K562 (cell line): ENCODE measurements around the gene DCTN5. TPM values are rescaled to one million over a fixed set of nuclear protein-coding genes. Genes with fewer than 3 reads are reported as not detected.

Experiments
- ARID2 ChIP-seq: fragments of 450-650 bp; IDR thresholded peaks from 2 replicates; pipeline ENCODE4 v1.6.1; 2017; ENCODE audit warnings: antibody characterized with exemption, mild to moderate bottlenecking
- BCLAF1 ChIP-seq, 2 experiments: fragments of 450-650 bp in 1 of 2; IDR thresholded peaks; 2 replicates each; pipeline ENCODE4 v1.6.1; 2011 to 2017; ENCODE audit warnings: low read depth in 2 of 2, antibody characterized with exemption in 1 of 2, borderline replicate concordance in 1 of 2, low read length in 1 of 2, mild to moderate bottlenecking in 1 of 2, mixed read lengths in 1 of 2; ENCODE audit not compliant: control insufficient read depth in 1 of 2
- EWSR1 ChIP-seq: fragments of 450-650 bp; IDR thresholded peaks from 2 replicates; pipeline ENCODE4 v1.6.1; 2018; ENCODE audit warnings: borderline replicate concordance, mild to moderate bottlenecking, low read depth, moderate library complexity; ENCODE audit not compliant: partially characterized antibody
- GTF2A2 ChIP-seq: IDR thresholded peaks from 2 replicates; pipeline ENCODE4 v1.6.1; 2016; ENCODE audit warnings: mild to moderate bottlenecking, missing genetic modification characterization, missing compliant biosample characterization
- HDAC2 ChIP-seq: fragments of 450-650 bp; IDR thresholded peaks from 2 replicates; pipeline ENCODE4 v1.6.1; 2016; ENCODE audit warnings: mild to moderate bottlenecking
- KDM2B ChIP-seq: fragments of 250-450 bp; sonication (Bioruptor Pico); IDR thresholded peaks from 2 replicates; pipeline ENCODE4 v1.8.0; 2021; ENCODE audit warnings: mild to moderate bottlenecking, moderate library complexity
- POU5F1 ChIP-seq: fragments of 150-350 bp; IDR thresholded peaks from 2 replicates; pipeline ENCODE4 v1.6.1; 2014; ENCODE audit warnings: borderline replicate concordance, low read length, low read depth, mild to moderate bottlenecking; ENCODE audit not compliant: partially characterized antibody
- PRMT5 ChIP-seq: sonication (generic); formaldehyde crosslinking; IDR thresholded peaks from 2 replicates; pipeline ENCODE4 v1.5.0; 2020; ENCODE audit warnings: missing genetic modification reagents
- STAG1 ChIP-seq: sonication (generic); formaldehyde crosslinking; IDR thresholded peaks from 2 replicates; pipeline ENCODE4 v1.5.0; 2020; ENCODE audit warnings: missing genetic modification reagents, borderline replicate concordance
- TAF7 ChIP-seq: fragments of 450-650 bp; IDR thresholded peaks from 2 replicates; pipeline ENCODE4 v1.6.1; 2016; ENCODE audit warnings: missing genetic modification characterization, missing compliant biosample characterization
- ZNF232 ChIP-seq: sonication (generic); formaldehyde crosslinking; IDR thresholded peaks from 2 replicates; pipeline ENCODE4 v1.8.0; 2022; ENCODE audit warnings: mild to moderate bottlenecking, missing genetic modification reagents
- ZNF436 ChIP-seq: fragments of 250-450, 450-650 bp; sonication (Bioruptor Pico); formaldehyde crosslinking; IDR thresholded peaks from 2 replicates; pipeline ENCODE4 v1.7.0; 2020; ENCODE audit warnings: mild to moderate bottlenecking
- polyA plus RNA-seq, 8 experiments: library from polyadenylated mRNA; depleted of rRNA in 4 of 8; stranded (reverse) in 5 of 8; unstranded in 3 of 8; fragments of >200 nt; fragmentation: Nextera tagmentation in 2 of 8; fragmentation: Illumina TruSeq in 1 of 8; extraction: Ambion mirVana in 2 of 8; extraction: Trizol in 1 of 8; gene quantifications; 2 replicates each; pipeline versions ENCODE4 v1.2.1 to v1.2.3, GENCODE V29; 2011 to 2014; ENCODE audit warnings: inconsistent platforms in 1 of 8, missing spikeins in 1 of 8
- total RNA-seq, 7 experiments: library from RNA; depleted of rRNA in 6 of 7; stranded (reverse); fragments of >200 nt in 6 of 7; fragmentation: Illumina TruSeq in 2 of 7; extraction: Trizol in 2 of 7; gene quantifications; 2 replicates each; pipeline versions ENCODE4 v1.2.1 to v1.2.3, GENCODE V29; 2011 to 2021; ENCODE audit warnings: low replicate concordance in 1 of 7
- TF ChIP-seq, protein P1 (sequence below): fragments of 250-450 bp; sonication (Bioruptor Pico); IDR thresholded peaks from 2 replicates; pipeline ENCODE4 v1.4.0; 2020

Gene DCTN5
- total and polyA plus RNA-seq, 9 of the 15 experiments (the other 6 are each of a cell fraction or from before 2014, with no cell fraction given) = 35.8 to 149 (median 75.9) TPM

DNA sequence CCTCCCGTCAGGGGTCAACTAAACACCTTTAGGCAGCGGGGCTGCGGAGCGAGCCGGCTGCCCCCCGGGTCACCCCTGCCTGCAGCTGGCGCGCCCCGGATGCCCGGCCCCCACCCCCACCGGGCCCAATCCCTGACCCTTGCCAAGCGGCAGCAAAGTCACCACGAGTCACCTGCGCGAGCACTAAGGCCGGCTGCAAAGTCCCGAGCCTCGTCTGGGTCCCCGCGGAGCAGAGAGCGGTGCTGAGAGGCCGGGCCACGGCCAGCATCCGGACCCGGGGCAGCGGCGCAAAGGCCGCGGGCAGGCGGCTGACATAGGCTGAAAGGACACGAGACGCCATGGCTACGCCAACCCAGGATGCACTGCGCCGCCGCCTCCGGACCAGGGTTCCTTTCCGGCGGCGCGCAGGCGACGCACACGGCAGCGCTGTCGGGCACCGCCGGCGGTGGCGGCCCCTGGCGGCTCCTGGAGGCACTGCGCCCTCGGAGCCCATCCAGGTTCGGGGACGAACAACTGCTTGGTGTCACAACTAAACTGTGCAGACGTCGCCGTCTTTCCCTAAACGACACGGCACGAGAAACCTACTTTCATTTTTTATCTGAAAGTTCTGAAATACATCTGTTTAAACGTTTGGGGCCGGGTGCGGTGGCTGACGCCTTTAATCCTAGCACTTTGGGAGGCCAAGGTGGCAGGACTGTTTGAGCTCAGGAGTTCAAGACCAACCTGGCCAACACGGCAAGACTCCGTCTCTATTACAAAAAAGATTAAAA lies 45.1 kb upstream of the DCTN5 start, which contains the start of gene NDUFAB1 (continued):
- TF ChIP-seq BCLAF1 (IDR thresholded peaks at IDR 0.05; ENCODE audit: borderline replicate concordance in 1 of 2, control insufficient read depth in 1 of 2, low read depth in 2 of 2, low read length in 1 of 2) = 0 out of 4 replicates have a peak, but pooled peaks of 1 of the 2 experiments have one; percentile 24
- no peak for TF ChIP-seq ZNF436 (CRISPR knock-in tag)
- TF ChIP-seq TAF7 (tag) = no peak
- TF ChIP-seq EWSR1 = no peak
- TF ChIP-seq KDM2B = 0 out of 2 replicates have a peak, but pooled peaks have one; percentile 6
- no peak; the same call in 1 of the 2 replicates for TF ChIP-seq HDAC2
- 0 out of 2 replicates have a peak, but pooled peaks have one; percentile 11 for TF ChIP-seq PRMT5
- no peak for TF ChIP-seq GTF2A2
- TF ChIP-seq ARID2 = no peak
- no peak for TF ChIP-seq POU5F1
- no peak for TF ChIP-seq STAG1 (CRISPR knock-in tag)
- TF ChIP-seq ZNF232 (CRISPR knock-in tag) = no peak
- TF ChIP-seq, protein P1, sequence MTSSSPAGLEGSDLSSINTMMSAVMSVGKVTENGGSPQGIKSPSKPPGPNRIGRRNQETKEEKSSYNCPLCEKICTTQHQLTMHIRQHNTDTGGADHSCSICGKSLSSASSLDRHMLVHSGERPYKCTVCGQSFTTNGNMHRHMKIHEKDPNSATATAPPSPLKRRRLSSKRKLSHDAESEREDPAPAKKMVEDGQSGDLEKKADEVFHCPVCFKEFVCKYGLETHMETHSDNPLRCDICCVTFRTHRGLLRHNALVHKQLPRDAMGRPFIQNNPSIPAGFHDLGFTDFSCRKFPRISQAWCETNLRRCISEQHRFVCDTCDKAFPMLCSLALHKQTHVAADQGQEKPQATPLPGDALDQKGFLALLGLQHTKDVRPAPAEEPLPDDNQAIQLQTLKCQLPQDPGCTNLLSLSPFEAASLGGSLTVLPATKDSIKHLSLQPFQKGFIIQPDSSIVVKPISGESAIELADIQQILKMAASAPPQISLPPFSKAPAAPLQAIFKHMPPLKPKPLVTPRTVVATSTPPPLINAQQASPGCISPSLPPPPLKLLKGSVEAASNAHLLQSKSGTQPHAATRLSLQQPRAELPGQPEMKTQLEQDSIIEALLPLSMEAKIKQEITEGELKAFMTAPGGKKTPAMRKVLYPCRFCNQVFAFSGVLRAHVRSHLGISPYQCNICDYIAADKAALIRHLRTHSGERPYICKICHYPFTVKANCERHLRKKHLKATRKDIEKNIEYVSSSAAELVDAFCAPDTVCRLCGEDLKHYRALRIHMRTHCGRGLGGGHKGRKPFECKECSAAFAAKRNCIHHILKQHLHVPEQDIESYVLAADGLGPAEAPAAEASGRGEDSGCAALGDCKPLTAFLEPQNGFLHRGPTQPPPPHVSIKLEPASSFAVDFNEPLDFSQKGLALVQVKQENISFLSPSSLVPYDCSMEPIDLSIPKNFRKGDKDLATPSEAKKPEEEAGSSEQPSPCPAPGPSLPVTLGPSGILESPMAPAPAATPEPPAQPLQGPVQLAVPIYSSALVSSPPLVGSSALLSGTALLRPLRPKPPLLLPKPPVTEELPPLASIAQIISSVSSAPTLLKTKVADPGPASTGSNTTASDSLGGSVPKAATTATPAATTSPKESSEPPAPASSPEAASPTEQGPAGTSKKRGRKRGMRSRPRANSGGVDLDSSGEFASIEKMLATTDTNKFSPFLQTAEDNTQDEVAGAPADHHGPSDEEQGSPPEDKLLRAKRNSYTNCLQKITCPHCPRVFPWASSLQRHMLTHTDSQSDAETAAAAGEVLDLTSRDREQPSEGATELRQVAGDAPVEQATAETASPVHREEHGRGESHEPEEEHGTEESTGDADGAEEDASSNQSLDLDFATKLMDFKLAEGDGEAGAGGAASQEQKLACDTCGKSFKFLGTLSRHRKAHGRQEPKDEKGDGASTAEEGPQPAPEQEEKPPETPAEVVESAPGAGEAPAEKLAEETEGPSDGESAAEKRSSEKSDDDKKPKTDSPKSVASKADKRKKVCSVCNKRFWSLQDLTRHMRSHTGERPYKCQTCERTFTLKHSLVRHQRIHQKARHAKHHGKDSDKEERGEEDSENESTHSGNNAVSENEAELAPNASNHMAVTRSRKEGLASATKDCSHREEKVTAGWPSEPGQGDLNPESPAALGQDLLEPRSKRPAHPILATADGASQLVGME (CRISPR knock-in tag) = no peak
